IPS DF 6.9 (cell line): ENCODE measurements around the gene MLXIP.

ENCODE experiments used
- DNase-seq: peaks from one replicate; pipeline ENCODE4 v3.0.0-alpha.2; 2013; ENCODE audit warnings: low read depth, low spot score
- H3K27ac ChIP-seq: one replicate; pipeline ENCODE4 v1.5.1; 2013; ENCODE audit warnings: low read length, control low read depth
- H3K27me3 ChIP-seq: 2 replicates; pipeline ENCODE4 v1.6.1; 2013; ENCODE audit warnings: mild to moderate bottlenecking, low read length; ENCODE audit not compliant: control insufficient read depth, insufficient read depth
- H3K36me3 ChIP-seq: 2 replicates; pipeline ENCODE4 v1.6.1; 2013; ENCODE audit warnings: low read length; ENCODE audit not compliant: control insufficient read depth, insufficient read depth
- H3K4me1 ChIP-seq: 2 replicates; pipeline ENCODE4 v1.6.1; 2013; ENCODE audit warnings: low read length; ENCODE audit not compliant: control insufficient read depth, insufficient read depth
- H3K4me3 ChIP-seq: 2 replicates; pipeline ENCODE4 v1.5.1; 2013; ENCODE audit warnings: mild to moderate bottlenecking, low read length
- H3K9me3 ChIP-seq: 2 replicates; pipeline ENCODE4 v1.6.1; 2013; ENCODE audit warnings: low read length, inconsistent platforms; ENCODE audit not compliant: control insufficient read depth, insufficient read depth
- WGBS: extraction: QIAGEN DNeasy Blood & Tissue Kit; methylation state at CpG from one replicate; pipeline ENCODE4 v1.1.7; 2013; ENCODE audit warnings: mixed read lengths, missing lambda C conversion rate; ENCODE audit not compliant: insufficient read length, insufficient coverage; 5-methylcytosine and 5-hydroxymethylcytosine counted together

Gene MLXIP

GRCh38 chr12:122062832-122063693 is 15.5 kb upstream of the MLXIP start:
- WGBS, result no CpG with 5 or more reads among the region's 19 CpGs
- no peak overlapping the region for H3K27ac ChIP-seq

GRCh38 chr12:122063694-122064024 is 14.9 kb upstream of the MLXIP start:
- no CpG with 5 or more reads among the region's 6 CpGs for WGBS
- Histone ChIP-seq H3K9me3 (no peaks in the 10 kb centered on the region), H3K4me1 (peaks cover 7% of the 10 kb centered on the region; the same call in 1 of the 2 replicates), H3K36me3 (no peaks in the 10 kb centered on the region), H3K4me3 (no peak overlapping the region), H3K27ac (no peak overlapping the region), H3K27me3 (no peaks in the 10 kb centered on the region)
- DNase-seq, result no peak

More at GRCh38 chr12:122062832-122063693, 15.5 kb upstream of the MLXIP start:
- Histone ChIP-seq H3K36me3 (no peaks in the 10 kb centered on the region), H3K27me3 (no peaks in the 10 kb centered on the region), H3K4me1 (peaks cover 7% of the 10 kb centered on the region; the same call in 1 of the 2 replicates), H3K9me3 (no peaks in the 10 kb centered on the region), H3K4me3 (no peak overlapping the region)
- DNase-seq, result no peak

GRCh38 chr12:122064025-122064777 is 14.4 kb upstream of the MLXIP start:
- no CpG with 5 or more reads among the region's 14 CpGs for WGBS
- DNase-seq, result peak; percentile 97
- Histone ChIP-seq H3K4me3 (no peak overlapping the region), H3K27ac (no peak overlapping the region), H3K9me3 (no peaks in the 10 kb centered on the region), H3K4me1 (peaks cover 7% of the 10 kb centered on the region; the same call in 1 of the 2 replicates), H3K27me3 (no peaks in the 10 kb centered on the region), H3K36me3 (no peaks in the 10 kb centered on the region)

- Histone ChIP-seq H3K36me3 (no peaks in the 10 kb centered on the region), H3K27me3 (no peaks in the 10 kb centered on the region), H3K9me3 (no peaks in the 10 kb centered on the region), H3K27ac (no peak overlapping the region), H3K4me1 (peaks cover 7% of the 10 kb centered on the region; the same call in 1 of the 2 replicates), H3K4me3 (no peak overlapping the region)
- no peak for DNase-seq
- WGBS, result no CpG with 5 or more reads among the region's 16 CpGs
Observed at GRCh38 chr12:122064780-122065588, 13.6 kb upstream of the MLXIP start.

- Histone ChIP-seq H3K9me3 (no peaks in the 10 kb centered on the region), H3K4me3 (no peak overlapping the region), H3K36me3 (no peaks in the 10 kb centered on the region), H3K27me3 (no peaks in the 10 kb centered on the region), H3K4me1 (peaks cover 7% of the 10 kb centered on the region; the same call in 1 of the 2 replicates), H3K27ac (no peak overlapping the region)
- DNase-seq, result no peak
- WGBS, result no CpG with 5 or more reads among the region's 5 CpGs
Observed at GRCh38 chr12:122067548-122067947, 11.0 kb upstream of the MLXIP start.

- no CpG with 5 or more reads among the region's 13 CpGs for WGBS
- Histone ChIP-seq H3K4me1 (peaks cover 7% of the 10 kb centered on the region; the same call in 1 of the 2 replicates), H3K36me3 (no peaks in the 10 kb centered on the region), H3K27me3 (no peaks in the 10 kb centered on the region), H3K27ac (no peak overlapping the region), H3K4me3 (no peak overlapping the region), H3K9me3 (no peaks in the 10 kb centered on the region)
- DNase-seq, result no peak
Observed at GRCh38 chr12:122067966-122068365, 10.6 kb upstream of the MLXIP start.

- H3K4me1 ChIP-seq, result no peaks in the 10 kb centered on the region
- H3K36me3 ChIP-seq, result no peaks in the 10 kb centered on the region
- H3K9me3 ChIP-seq, result no peaks in the 10 kb centered on the region
- no peak for DNase-seq
- WGBS, result no CpG with 5 or more reads among the region's 11 CpGs
- H3K4me3 ChIP-seq, result no peak overlapping the region
- H3K27ac ChIP-seq, result no peak overlapping the region
- no peaks in the 10 kb centered on the region for H3K27me3 ChIP-seq
Observed at GRCh38 chr12:122072031-122072970, 6.3 kb upstream of the MLXIP start.

GRCh38 chr12:122073815-122074214 is 4.7 kb upstream of the MLXIP start:
- WGBS, result no CpG with 5 or more reads among the region's 1 CpG
- no peaks in the 10 kb centered on the region for H3K9me3 ChIP-seq
- DNase-seq, result no peak
- H3K4me3 ChIP-seq, result no peak overlapping the region
- H3K36me3 ChIP-seq, result no peaks in the 10 kb centered on the region
- H3K27ac ChIP-seq, result no peak overlapping the region
- no peaks in the 10 kb centered on the region for H3K27me3 ChIP-seq
- no peaks in the 10 kb centered on the region for H3K4me1 ChIP-seq

- no CpG with 5 or more reads among the region's 10 CpGs for WGBS
- no peak for DNase-seq
Observed at GRCh38 chr12:122076743-122077495, 1.6 kb upstream of the MLXIP start.

More at GRCh38 chr12:122076743-122077495, 1.6 kb upstream of the MLXIP start:
- Histone ChIP-seq H3K36me3 (no peaks in the 10 kb centered on the region), H3K4me3 (no peak overlapping the region), H3K27ac (no peak overlapping the region), H3K9me3 (no peaks in the 10 kb centered on the region), H3K27me3 (no peaks in the 10 kb centered on the region; the same call in 1 of the 2 replicates), H3K4me1 (no peaks in the 10 kb centered on the region; the same call in 1 of the 2 replicates)
